Activated CD8-positive, alpha-beta memory T cell treated with anti-CD3 and anti-CD28 coated beads, Interleukin-2, amount 50 U/mL, for 24 hours (primary cell): Measurements from ENCODE around the gene PARP12.

ENCODE experiments used
- DNase-seq: peaks from one replicate; pipeline ENCODE4 v3.0.0-alpha.2; 2020; ENCODE audit errors: extremely low read depth

Gene PARP12

DNA sequence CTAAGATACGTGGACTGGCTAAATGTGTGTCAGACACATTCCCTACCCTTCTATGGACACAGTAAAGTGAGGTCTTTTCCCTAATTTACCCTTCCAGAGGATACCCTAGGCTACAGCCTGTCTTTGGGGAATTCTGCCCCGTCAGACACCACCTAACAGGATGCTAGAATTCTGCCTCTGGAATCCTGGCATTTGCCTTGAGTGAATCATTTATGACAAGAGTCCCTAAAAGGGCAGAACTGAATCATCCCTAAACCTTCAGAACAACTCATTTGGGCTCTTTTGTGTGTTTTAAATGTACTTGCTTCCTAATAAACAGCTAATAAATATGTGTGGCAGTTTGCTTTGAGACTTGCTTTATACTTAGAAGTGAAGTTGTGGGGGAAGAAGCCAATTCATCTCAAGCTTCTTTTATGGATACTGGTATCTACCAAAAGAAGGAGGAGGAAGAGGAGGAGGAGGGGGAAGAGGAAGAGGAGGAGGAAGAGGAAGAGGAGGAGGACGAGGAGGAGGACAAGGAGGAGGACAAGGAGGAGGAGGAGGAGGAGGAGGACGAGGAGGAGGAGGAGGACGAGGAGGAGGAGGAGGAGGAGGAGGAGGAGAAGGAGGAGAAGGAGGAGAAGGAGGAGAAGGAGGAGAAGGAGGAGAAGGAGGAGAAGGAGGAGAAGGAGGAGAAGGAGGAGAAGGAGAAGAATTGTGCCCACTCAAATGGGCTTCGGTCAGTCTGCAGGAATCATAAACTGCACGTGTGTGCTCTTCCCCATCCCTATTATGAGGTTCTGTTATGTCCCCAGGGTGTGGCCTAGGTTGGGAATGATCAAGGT, 27.1 kb downstream of the PARP12 start:
- no peak for DNase-seq

DNA sequence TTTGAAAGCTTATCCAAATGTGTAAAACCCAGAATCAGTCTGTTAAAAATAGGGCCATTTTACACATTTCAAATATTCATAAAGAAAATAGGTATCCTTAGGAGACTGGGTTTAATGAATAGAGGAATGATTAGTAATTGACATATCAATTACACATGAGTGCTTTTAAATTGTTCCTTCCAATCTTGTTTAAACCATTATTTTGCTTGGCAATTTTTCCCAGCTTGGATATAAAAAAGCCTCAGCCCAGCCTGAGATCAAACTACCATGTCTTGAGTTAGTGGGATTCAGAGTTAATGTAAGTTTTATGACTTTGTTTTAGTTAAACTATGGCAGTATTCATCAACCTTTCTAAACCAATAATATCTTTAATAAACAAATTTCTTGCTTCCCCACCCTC, 28.3 kb downstream of the PARP12 start:
- DNase-seq, result no peak

DNA sequence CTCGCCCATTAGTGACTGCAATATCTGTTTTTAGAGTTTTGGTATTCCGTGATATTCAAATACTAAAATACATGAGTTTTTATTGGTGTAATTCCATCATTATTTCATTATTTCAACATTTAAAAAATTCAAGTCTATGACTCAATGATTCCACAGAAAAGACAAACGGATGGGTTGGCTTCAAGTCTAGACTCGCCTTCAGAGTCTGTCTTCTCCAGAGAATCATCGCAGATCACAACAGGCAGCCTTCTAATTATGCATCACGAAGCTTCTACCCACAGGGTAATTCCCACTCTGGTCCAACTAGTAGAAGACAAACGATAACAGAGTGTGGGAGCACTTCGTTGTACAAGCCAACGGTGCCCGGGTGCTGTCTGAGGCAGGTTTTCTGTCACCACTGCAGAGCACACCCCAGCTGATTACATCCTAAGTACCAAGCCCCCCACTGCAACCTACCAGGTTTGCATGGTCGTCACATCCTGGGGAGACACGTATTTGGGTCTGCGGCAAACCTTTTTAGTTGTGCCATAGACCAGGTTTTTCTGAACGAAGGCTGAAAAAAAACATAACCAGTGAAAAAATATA, 28.9 kb downstream of the PARP12 start:
- no peak for DNase-seq

DNA sequence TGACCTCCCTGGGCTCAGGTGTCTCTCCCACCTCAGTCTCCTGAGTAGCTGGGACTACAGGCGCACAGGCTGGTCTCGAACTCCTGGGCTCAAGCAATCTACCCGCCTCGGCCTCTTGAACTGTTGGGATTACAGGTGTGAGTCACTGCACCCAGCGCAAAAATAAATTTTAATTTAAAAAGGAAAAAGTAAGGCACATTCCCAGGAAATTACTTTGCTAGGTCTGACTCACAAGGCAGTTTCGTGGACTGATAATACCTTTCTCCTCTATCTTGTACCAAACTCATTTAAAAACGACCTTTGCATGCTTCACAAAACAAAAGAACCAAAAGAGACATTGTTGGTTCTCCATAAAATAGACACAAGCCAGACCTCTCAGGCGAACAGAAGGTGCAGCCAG, 29.7 kb downstream of the PARP12 start:
- DNase-seq, result no peak

DNA sequence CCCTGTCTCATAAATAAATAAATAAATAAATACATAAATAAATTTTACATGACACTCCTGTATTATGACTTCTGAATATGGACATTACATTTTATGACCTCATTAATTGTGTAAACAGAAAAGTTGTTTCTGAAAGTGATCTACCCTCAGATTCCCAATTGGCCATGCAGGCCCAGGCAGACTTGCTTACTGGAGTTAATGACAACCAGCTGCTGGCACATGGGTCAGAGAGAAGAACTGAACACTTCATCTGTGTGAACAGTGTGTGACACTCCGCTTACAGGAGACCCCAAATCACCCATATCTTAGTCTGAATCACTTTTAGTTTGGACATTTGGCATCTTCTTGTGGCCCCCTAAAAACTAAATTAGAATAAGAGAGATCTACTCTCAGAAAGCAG, 31.4 kb downstream of the PARP12 start:
- no peak for DNase-seq

DNA sequence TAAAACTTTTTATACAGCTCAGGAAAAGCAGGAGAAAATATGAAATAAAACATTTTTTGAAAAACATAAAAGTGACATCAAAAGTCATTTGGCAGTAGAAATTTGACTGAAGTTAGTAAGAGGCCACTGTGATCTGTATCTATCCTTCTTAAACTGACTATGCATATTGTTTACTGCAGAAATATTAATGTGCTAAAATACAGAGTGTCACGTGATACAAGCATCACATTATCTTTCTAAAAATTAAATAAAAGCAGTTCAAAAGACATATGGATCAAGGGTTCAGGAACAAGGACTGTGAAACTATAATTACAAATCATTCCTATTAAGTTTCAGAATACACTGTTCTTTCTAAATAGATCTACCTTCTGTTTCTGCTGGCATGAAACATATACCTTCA, 33.7 kb downstream of the PARP12 start:
- DNase-seq, result no peak

DNA sequence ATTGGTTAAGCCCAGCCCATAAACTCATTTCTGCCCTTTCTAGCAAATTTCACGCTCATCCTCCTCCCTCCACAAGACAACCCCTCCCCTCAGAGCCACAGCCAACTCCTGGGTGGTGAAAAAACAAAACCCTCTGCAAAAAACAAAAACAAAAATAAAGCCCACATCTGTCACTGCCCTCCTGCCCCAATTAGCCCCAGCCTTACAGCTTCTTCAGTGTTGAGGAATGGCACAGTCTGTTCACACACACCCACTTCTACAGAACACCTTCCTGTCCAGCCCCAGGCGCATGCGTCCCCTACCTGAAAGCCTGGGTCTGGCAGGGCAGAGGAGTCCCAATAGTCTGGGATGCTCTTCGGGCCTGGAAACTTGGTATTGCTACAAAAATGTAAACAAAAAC, 34.4 kb downstream of the PARP12 start:
- no peak for DNase-seq

DNA sequence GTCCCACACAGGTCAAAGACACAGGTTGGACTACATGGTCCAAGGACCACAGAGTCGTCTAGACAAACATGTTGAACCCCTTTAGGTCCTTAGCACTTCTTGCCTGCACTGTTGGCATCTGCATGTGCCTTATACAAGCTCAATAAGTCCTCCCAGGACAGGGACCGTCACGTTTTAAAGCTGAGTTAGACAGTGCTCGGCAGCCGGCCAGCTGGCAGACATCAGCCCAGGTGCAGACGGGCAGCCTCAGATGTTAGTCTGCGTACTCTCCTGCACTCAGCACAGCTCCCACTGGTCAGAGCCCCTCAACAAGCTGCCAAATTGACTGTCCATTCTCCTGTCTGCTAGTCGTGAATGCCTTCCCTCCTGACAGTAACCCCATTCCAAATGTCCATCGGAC, 34.9 kb downstream of the PARP12 start:
- DNase-seq, result no peak

DNA sequence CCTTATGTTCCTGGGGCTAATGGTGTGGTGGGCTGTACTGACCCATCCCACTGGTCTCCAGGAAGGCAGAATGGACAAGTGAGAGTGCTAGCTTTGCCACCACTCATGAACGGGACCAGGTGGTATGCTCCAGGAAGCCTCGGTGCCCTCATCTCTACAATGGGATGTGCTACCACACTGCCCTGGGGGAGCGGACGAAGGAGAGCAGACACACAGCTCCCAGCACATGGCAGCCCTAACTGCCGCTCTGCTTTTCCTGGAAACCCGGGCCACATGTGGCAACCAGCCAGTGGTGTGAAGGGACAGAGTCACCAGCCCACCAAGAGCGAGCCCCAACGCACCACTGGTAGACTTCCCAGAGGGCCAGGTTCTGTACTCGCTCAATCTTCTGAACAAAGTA, 35.8 kb downstream of the PARP12 start:
- no peak for DNase-seq

DNA sequence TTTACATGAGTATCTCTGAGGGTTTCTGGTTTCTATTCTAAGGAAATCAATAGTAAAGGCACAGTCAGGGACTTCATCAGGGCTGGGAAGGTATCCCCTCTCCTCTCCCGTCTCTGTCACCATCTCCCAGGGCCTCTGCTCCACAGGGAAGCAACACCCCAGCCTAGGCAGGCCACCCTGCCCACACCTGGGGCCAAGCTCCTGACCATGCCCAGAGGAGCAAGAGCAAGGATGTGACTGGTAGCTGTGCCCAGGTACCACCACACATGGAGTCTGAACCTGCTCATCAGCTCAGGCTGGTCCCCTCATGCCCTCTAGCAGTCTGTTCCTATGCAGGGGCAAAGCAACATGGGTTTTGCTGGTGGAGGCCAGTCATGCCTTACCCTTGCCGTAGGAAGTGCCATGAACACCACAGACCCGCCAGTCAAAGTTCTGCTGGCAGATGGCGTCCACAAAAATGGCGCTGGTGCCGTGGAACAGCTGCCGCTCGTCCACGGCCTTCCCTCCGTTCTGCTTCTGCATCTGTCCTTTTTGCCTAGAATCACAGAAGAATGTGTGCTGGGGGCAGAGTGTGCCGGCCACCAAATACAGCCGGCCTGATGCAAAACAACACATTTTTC, 36.8 kb downstream of the PARP12 start:
- no peak for DNase-seq

DNA sequence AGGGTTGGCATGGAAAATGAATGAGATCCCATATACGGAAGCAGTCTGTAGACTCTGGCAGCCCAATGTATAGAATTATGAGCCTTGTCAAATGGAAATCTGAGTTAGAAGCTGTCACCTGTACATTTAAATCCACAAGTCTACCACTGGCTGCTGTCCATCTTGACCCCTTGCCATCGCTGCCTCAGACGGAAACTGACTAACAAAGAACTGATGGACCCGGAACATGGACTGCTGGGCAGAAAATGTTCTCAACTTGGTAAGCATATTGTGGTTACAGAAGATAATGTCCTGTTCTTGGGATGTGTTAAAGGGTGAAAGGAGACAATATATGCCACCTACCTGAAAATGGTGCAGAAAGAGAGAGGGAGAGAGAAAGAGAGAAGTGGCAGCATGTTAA, 37.5 kb downstream of the PARP12 start:
- DNase-seq, result no peak

DNA sequence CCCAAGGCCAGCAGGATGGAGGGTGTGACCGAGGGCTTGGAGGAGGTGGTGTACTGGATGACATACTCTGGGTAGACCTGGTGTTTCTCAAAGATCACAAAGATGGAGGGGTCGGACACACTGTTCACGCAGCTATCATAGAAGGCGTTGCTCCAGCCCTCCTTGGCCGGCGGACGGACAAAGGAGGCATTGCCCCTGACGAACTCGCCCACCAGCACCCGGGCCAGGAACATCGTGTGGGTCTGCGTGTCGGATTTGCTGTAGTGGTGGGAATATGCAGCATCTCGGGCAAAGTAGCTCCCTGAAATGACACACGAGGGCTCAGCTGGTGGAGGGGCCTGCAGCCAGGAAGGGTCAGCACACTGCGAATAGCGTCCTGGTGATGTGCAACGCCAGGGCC, 38.2 kb downstream of the PARP12 start:
- no peak for DNase-seq

DNA sequence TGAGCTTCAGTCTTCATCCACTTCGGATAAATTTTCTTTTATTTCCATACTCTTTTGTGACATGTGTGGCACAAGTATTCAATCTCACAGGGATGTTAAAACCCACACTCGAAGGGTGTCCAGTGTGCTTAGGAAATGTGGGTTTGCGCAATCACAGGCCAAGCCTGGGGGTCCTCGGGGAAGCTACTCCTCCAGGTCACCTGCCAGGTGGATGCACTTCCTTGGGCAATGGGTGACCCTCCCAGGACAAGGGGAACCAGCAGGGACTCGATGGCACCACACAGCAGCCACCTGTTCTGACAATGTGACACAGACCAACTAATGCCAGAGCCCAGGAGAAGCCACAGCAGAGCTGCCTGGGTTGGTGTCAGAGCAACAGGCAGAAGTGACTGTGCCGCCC, 39.0 kb downstream of the PARP12 start:
- DNase-seq, result no peak

DNA sequence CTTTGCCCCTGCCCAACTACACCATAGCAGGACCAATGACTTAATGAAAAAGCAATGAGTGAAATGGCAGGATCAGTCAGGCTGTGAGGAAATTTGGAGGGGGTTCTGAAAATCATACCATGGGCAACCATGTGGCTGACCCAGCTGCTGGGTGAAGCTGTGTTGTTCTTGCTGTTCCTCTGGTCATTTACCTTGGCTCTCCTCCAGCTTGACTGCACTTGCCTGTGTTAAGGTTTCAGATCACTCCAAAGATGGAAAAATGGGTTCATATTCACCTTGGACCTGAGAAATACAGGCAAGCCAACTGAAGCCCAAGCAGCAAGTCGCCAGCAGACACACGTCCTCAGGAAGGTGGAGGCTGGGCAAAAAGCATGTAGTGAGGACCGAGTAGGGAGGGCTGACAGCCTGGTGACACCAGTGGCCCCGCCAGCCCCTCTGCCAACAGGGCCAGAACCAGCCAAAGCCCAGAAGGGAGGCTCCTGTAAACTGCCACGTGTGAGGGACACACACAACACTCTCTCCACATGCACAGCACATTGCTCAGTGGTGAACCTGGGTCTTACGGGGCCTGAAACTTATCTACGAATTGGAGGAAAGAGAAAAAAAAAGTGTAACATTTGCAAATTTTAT, 40.1 kb downstream of the PARP12 start:
- no peak for DNase-seq

DNA sequence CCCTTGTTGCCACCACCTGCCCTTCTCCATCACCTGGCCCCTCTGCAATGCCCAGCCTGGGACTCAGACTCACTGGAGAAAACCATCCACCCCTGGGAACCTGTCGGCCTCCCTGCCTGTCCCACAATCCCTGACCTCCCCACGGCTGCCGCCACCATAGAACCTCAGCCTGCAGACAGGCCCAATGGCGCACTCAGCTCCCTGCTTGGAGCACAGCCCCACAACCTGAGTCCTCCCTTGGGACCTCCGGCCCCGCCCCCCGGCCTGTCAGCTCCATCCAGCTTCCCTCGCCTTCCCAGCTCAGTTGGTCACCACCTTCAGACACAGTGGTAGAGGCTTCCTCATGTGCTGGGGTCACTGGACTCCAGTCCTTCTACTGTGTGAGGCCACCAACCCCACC, 41.1 kb downstream of the PARP12 start:
- no peak for DNase-seq

DNA sequence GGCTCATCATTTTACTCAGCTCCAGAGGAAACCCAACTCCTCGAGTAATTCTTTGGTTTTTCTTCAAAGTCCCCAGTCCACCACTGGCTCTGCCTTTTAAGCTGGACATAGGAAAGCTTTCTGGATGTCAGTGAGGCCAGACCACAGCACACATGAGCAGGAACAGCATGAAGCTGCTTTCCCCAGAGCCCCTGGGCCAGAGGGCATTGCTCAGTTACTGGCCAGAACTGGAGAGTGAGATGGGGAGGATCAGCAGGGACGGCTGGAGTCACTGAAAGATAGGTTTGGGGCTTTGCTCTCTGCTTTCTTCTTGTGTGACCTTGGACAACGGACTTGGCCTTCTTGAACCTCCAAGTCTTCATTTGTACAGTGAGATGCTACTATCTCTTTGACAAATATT, 43.1 kb downstream of the PARP12 start:
- DNase-seq, result no peak

DNA sequence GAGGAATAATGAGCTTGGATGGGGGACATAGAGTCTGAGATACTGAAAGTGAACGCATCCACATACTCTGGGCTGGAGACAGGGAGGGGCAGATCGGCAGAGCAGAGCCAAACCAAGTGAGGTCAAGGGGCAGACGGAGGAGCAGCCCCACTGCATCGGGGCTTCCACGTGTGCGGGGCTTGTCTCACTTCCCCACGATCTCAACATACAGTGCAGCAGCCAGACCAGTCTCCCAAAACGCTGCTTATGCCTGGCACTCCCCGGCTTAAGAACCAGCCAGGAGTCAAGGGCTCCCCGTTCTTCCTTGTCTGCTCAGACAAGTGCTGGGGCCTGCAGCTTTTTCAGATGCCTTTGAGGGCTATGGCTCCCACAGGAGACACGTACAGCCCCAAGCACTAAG, 43.6 kb downstream of the PARP12 start:
- no peak for DNase-seq

DNA sequence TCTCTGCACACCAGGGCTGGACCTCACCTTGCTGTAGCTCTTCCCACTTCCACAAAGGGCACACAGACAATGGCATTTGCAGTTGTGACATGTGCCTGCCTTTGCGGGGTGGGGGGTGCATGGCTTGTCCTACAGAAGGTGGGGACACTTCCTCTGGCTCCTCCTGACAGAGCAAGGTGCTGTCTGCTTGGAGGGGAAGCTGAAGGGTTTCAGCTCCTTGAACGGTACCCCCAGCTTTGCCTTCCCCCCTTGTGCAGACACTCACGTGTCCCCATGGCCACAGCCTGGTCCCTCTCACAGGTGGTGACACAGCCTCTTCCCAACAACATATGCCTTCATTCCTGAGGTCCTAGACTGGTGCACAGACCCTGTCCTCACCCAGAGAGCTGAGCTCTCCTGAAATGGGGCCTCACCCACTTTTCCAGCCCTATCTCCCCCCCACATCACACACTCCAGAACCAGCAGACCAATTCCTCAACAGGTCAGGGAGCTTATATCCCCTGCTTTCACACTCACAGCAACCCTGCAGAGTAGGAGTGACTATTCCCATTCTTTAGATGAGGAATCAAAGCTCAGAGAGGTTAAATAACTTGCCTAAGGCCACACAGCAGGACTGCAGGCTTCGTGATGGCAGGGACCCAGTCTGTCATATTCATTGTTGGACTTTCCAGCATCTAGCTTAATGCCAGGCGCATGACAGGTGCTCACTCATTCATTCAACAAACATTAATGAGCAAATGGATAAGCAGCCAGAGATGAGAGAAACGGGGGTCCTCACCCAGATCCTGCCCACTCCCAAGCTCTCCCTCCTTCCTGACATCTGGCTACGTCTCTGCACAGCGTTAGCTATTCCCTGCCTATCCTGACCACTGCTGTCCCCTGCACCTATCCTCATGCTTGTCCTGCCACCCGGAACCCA, 44.4 kb downstream of the PARP12 start:
- DNase-seq, result no peak

DNA sequence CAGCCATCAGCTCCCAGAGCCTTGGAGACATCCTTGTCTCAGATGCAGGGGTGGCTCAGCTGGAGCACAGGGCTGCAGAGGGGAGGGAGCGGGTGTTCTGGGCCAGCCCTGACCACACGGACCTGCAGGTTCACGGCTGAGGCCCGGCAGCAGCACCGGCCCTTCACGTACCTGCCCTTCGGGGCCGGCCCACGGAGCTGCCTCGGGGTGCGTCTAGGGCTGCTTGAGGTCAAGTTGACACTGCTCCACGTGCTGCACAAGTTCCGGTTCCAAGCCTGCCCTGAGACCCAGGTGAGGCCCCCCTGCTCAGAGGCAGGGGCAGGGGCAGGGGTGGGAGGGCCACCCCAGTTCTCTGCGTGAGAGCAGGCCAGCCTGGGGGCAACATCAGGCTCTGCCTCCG, 45.2 kb downstream of the PARP12 start:
- no peak for DNase-seq

DNA sequence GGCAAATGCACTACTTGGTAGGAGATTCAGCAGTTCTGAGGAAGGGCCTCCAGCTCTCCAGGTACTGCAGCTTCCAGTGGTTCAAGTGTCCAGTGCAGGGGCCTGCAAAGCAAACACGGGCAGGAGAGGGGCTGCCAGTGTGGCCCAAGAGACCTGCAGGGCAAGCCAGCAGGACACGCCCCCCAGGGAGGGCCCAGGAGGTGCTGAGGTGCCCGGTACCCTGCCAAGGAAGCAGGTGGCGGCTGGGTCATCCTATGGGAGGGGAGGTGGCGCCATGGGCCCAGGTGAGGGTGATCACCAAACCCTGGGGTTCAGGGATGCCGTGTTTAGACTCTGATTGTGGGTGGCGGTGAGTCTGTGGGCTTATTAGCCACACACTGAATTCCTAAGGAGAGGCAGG, 45.7 kb downstream of the PARP12 start:
- DNase-seq, result no peak

DNA sequence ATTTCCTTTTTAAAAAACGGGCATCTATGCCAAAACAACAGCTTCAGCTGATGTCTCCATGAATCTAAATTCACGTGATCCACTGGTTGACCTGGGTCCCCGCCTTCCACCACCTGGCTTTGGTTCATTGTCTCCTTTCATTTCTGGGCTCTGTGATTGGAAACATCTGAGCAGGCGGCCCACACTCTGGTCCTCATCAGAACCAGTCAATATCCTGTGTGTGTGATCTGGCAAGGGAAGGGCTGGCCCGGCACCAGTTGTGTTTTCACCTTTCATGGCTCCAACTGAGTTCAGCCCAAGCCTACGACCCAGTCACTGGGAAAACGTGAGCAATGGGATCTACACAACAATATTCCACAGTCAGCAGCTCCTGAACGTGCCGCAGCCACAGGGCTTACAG, 46.2 kb downstream of the PARP12 start:
- DNase-seq, result no peak

DNA sequence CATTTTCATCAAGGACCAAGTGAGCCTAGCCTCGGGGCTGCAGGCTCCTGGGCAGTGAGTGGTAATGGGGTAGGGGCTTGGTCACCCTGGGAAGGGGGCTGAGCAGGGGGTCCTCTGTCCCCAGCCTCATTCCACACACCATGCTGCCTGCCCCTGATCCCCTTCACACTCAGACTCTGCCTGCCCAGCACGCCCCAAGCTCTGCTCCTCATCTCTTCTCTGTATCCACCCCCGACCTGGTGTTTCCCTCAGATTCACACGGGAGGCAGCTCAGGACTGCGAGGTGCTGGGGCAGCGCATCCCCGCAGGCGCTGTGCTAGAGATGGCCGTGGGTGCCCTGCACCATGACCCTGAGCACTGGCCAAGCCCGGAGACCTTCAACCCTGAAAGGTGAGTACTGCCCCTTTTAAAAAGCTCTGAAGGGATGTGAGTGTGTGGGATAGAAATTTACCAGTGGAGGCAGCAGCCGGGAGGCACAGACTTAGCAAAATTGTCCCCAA, 47.2 kb downstream of the PARP12 start:
- DNase-seq, result no peak
